LHCN-M2 (cell line): ENCODE results near the gene ACSF3. TPM values are rescaled to one million over a fixed set of nuclear protein-coding genes. Genes with fewer than 3 reads are reported as not detected.

ENCODE experiments used
- DNase-seq: peaks from one replicate; pipeline ENCODE4 v3.0.0-alpha.2; 2012; ENCODE audit warnings: low read depth
- total RNA-seq: library from RNA; depleted of rRNA; stranded (reverse); fragments of >200 nt; gene quantifications from 2 replicates; pipeline ENCODE4 v1.2.3, GENCODE V29; 2014

The ACSF3 gene
- total RNA-seq, 1 experiment from 2014 or later, result 18.9 TPM

DNA sequence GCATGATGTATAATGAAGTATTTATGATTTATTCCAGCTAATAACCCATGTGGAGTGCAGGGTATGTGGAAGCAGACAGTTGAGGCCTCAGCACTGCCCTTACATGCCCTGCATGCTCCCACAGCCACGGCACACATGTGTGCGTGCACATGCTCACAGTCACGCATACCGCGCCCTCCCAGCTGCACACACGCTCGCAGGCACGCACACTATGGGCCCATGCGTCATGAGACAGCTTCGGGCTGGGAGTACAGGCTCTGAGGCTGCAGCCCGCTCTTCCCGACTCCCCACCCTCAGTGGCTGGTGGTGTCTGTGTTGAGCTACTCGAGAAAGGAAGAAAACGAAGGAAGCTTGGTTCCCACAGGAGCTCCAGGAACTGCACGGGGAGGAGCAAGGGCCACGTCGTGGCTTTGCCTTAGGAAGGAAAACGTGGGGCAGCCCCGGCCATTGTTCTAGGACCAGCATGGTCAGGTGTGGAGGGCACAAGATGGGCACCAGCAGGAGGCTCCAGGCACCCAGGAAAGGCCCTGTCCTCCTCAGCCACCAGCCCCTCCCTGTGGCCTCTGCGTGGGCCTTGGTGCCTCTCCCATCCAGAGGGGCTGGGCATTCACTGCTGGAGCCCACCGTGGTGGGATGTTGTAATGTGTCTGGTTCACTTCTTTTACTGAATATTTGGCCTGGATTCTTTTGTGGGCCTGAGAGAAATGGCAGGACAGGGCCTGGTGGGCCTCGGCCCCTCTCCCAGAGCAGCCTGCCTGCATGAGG, 50.4 kb downstream of the ACSF3 start:
- DNase-seq, result no peak

DNA sequence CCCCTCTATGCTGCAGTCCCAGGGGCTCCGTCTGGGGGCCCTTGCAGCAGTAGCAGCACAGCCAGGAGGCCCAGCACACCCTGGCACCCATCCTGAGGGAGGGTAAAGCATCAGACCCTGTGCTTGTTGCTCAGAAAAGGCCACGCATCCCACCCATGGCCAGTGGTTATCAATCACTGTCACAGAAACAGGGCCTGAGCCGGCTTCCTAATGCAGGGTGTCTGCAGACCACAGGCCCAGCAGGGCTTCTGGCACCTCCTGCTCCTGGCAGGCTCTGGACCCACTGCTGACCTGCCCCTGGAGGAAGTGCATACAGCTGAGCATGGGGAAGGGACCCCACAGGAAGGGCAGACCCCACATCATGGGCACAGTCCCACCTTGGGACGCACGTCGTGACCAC, 51.0 kb downstream of the ACSF3 start:
- DNase-seq, result no peak

DNA sequence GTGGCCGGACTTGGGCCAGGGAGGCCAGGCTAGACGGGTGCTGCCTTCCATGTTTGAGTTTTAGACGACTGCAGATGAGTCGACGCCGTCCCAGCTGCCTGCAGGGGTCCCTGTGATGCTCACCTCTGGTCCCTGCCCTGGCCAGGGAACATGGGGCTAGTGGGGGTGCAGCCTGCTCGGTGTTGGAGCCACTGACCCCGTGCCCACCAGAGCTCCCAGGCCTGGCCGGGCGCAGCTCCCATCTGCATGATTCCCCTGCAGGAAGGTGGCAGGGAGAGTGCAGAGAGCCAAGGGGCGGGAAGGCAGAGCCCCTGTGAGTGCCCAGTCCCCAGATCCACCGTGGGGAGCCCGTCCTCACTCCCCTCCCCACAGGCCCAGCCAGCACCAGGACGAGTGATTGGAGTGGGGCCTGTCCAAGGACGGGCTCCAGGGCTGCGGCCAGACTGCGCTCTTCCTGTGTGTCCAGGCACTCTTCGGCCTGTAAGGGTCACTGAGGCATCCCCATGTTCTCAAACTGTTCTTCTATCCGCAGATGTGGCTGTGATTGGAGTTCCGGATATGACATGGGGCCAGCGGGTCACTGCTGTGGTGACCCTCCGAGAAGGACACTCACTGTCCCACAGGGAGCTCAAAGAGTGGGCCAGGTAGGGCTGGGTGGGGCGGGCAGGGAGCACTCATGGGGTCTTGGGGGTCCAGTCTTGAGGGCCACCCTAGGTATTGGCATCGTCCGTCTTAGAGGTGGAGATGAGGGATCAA, 51.9 kb downstream of the ACSF3 start:
- no peak for DNase-seq

DNA sequence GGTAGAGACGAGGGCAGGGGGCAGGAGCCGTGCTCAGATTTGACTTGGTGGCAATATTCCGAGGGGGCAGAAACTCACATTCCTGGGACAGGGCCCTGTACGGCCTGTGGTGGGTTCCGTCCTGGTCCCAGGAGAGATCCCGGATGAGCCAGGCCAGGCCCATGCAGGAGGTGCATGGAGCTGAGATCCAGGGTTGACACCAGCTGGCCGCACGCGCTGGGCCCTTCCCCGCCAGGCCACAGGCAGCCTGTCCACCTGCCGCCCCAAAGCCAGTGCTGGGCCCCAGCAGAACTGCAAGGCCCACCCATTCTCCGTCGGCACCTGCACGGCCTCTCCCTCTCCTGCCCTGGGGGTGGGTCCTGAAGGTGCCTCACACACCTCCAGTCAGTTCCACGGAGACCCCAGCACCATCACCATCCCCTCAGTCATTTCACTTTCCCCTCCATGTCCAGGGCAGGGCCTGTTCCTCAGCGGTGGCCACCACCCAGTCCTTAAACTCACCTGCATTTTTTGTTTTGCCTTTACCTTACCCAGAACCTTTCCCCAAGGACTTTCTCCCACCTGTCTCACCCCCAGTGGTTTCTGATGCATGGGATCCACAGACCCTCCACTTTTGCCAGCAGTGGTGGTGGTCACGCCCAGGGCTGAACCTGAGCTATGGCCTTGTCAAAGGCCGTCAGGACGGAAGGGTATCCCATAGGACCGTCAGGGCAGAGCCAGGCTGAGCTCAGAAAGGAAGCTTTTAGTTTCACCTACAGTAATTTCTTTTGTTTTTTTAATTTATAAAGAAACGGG, 52.8 kb downstream of the ACSF3 start:
- no peak for DNase-seq

DNA sequence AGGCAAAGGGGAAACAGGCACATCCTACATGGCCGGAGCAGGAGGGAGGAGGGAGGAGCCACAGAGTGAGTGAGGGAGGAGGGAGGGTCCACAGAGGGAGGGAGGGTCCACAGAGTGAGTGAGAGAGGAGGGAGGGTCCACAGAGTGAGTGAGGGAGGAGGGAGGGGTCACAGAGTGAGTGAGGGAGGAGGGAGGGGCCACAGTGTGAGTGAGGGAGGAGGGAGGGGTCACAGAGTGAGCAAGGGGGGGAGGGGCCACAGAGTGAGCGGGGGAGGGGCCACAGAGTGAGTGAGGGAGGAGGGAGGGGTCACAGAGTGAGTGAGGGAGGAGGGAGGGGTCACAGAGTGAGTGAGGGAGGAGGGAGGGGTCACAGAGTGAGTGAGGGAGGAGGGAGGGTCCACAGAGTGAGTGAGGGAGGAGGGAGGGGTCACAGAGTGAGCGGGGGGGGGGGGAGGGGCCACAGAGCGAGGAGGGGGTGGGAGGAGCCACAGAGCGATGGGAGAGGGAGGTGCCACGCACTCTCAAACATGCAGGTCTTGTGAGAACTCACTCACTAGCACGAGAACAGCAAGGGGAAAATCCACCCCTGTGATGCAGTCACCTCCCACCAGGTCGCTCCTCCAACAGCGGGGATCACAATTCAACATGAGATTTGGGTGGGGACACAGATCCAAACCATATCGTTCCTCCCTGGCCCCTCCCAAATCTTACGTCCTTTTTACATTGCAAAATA, 53.6 kb downstream of the ACSF3 start:
- DNase-seq, result no peak

DNA sequence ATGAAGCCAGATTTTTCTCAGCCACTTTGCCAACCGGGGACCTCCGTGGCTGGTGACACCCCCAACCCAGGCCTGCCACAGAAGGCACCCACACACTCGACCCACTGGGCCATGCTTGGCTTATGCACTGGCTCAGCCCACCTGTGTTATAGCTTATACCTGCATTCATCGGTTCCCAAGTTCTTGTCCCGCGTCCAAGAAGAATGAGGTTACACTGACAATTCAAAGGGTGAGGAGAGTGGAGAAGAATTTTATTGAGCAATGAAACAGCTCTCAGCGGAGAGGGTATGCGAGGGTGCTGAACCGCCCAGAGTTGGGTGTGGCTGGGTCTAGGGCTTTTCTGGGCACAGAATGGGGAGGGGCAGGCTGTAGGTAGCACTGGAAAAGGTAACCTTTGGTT, 55.7 kb downstream of the ACSF3 start:
- DNase-seq, result no peak

DNA sequence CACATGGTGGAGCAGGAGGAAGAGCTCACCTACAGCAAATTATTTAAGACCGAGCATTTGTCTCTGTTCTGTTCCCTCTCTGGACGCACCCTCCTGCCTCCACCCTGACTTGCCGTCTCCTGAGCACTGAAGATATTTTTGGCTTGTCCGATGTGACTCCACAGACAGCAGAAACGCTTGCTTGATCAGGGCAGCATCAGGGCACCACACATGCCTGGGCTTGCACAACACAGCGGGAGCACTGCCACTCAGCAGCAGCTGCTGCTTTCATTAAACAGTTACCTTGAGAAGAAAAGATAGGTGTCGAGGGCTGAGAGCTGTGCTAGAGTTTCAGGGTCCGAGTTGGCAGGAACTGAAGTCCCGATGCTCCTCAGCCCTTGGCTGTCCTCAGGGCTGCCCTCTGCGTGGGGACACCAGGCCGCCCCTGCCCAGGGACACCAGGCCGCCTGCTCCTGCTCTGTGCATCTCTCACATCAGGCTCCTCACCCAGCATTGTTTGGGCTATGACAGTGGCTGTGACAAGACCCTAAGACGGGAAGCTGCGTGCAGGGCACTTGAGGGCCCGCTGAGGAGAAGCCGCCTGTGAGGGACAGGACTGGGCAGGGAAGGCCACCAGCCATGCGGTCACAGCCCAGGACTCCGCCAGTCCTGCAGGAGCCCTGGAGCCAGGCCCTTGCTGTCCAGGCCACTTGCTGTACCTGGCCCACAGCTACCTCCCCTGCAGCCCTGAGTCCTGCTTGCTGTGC, 56.6 kb downstream of the ACSF3 start:
- DNase-seq, result no peak

DNA sequence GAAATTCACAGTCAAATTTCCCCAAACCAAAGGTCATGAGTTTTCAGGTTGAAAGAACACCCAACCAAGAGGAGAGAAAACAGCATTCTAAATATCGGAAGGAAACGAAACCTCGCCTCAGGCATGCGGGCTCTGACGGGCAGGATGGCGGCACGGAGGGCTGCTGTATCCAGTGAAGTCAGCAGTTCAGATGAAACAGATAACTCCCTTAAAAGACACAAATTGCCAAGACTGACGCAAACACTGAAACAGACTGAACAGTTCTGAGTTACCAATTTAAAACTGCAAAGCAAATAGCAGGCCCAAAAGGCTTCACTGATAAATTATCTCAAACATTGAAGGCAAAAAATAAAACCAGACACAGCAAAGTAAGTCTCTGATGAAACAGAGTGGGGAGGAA, 57.3 kb downstream of the ACSF3 start:
- DNase-seq, result no peak

DNA sequence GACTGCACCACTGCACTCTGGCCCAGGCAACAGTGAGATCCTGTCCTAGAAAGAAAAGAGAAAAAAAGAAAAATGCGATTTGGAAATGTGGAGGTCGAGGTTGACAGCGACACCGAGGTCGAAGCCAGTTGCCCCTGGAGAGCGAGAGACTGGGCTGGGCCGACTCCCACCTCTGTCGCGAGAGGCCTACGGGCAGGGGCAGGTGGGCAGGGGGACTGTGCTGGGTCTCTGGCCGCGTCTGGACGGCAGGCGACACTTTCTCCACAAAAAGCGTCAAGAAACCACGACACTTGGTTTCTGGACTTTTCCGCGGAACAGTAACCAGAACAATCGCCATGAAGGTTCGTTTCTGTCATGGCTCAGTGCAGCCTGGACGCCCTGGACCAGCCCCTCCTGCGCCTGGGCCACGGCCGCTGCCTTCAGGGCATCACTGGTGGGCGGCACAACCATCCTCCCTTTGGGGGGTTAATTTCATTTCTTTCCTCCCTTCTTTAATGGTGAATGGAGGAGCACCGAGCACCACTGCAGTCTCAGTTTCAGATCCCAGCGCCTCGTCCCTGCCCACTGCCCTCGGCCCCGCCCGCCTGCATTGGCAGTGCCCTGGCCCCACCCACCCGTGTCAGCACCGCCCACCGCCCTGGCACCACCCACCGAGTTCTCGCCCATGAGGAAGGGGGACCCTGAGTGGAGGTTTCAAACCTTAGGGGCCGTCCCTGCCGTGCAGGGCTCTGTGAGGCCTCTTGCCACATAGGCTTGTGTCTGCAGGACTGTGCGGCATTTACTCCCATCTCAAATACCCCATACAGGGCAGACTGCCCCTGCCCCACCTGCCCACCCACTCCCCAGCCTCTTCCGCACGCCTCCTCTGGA, 59.4 kb downstream of the ACSF3 start:
- no peak for DNase-seq

DNA sequence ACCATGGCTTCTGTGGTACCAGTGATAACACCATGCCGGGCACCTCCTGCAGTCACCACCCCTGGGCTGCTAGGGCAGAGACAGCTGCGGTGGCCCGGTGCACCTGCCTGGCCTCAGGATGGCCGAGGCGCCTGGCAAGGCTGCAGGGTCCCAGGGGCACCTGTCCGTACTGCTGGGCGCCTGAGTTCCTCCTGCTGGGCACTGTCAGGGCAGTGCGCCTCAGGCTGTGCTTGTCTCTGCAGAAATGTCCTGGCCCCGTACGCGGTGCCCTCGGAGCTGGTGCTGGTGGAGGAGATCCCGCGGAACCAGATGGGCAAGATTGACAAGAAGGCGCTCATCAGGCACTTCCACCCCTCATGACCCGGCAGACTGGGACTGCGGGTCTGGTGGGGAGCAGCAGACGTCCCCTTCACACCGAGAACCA, 60.2 kb downstream of the ACSF3 start:
- no peak for DNase-seq

DNA sequence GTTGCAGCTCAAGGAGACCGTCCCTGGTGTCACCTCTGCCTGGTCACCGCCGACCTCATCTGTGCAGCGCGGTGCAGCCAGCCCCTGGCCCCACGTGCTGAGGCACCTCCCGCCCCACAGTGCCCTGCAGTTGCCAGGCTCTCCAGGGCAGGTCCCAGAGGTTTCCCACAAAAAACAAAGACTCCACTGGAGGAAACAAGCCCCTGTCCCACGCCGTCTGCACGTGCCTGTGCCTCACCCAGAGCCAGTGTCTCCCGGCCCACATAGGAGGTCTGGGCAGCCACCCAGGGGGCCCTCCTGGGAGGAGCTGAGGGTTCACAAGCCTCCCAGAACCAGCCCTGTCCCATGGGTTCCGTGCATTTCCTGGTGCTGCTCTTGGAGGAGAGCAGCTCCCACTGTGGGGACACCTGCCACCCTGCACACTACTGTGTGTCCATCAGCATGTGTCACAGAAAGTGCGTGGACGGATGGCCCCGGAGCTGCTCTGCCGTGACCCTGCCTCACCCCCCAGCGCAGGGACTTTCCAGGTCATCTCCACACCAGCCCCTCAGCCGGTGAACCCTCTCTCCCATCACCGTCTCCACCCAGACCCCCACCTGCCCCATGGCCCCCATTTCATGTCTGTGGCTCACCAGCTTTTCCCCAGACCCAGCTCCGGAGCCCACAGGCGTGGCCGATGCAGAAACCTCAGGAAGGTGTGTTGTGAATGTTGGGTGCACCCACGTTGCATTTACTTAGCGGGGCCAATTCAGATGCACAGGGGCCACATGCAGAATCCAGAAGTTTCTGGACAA, 60.9 kb downstream of the ACSF3 start:
- DNase-seq, result no peak

DNA sequence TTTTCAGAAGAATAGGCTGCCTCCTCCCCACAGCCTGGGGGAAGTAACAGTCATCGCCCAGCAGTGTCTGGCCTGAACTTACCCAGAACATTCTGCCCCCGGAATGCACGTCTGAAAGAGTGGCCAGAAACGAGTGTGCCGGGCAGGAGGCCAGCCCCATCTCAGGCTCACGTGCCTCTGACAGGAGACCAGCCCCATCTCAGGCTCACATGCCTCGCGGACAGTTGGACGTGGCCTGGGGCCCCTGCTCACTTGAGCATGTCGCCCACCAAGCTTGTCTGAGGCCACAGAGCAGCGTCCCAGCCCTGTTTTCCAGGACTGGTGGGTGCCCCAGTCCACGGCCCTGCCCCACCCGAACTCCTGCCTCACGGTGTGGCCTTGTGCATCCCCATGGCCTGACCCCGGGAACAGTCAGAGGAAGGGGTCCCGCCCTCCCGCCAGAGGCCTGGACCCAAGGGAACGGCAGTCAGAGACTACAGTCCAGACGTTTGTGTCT, 61.6 kb downstream of the ACSF3 start:
- peak; percentile 59 for DNase-seq

DNA sequence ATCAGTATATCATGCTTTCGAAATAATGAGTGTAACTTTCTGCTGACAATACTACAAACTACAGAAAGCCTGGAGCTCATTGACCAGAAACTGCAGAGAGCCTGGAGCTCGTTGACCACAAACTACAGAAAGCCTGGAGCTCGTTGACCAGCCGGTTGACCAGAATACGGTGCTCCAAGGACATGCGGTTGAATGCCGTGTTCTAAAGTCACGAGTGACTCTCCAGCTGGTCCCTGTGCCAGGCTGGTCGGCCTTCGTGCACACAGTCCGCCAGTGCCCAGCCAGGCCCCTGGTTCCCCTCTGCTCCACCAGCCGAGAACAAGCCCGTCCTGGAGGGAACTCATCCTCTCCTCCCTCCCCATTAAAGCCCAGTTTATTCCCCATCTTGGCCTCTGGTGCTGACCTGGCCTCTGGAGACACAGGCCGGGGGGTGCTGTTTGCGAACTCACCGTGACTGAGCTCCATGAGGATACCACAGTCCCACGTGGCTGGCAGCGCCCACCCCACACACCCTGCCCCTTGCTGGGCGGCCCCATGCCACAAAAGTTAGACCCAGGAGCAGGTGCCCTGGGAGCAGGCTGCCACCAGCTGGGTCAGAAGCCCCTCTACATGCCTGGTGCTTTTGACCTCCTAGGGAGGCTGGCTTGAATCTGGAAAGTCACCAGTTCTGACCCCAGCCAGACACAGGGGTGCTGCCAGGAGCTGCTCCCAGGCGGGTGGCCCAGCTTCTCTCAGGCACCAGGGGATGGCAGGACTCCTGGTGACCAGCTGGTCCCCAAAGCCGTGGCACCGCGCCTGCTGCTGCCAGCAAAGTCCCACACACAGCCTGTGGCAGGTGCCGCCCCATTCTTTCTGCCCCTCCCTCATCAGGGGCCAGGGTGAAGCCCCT, 62.4 kb downstream of the ACSF3 start:
- peak; percentile 5 for DNase-seq

DNA sequence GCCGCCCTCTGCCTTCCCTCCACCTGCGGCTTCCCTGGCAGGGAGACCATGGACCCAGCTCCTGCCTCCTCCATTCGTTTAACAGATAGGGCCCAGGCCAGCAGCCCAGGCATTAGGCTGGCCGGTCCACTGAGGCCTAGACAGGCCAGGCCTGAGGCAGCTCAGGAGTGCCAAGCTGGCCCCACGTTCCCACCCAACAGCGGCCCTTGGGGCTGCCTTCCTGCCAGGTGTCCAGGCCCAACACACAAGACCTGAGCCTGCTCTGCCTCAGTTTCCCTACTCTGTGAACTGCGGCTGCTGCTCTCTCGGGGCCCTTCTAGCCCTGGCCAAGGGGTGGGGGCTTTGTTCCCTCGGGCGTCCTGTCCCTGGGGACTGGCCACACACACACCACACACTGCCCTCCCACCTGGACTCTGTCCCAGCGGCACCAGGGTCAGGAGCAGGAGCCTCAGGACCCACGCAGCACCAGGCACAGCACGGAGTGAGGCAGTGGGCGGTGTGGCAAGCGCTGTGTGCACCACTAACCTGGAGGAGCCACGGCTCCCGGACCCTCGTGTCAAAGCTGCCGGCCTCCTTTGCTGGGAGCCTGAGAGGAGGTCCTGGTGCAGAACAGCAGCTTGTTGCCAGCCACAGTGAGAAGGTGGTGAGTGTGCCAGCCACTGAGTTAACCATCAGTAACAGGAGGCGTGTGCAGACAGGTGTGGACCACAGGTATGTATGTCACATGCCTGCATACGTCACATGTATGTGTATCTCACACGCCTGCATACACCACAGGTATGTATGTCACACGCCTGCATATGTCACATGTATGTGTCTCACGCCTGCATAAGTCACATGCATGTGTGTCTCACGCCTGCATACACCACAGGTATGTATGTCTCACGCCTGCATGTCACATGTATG, 63.3 kb downstream of the ACSF3 start:
- no peak for DNase-seq

DNA sequence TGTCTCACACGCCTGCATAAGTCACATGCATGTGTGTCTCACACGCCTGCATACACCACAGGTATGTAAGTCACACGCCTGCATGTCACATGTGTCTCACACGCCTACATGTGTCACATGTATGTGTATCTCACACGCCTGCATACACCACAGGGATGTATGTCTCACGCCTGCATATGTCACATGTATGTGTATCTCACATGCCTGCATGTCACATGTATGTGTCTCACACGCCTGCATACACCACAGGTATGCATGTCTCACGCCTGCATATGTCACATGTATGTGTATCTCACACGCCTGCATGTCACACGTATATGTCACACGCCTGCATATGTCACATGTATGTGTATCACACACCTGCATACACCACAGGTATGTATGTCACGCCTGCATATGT, 64.1 kb downstream of the ACSF3 start:
- no peak for DNase-seq

DNA sequence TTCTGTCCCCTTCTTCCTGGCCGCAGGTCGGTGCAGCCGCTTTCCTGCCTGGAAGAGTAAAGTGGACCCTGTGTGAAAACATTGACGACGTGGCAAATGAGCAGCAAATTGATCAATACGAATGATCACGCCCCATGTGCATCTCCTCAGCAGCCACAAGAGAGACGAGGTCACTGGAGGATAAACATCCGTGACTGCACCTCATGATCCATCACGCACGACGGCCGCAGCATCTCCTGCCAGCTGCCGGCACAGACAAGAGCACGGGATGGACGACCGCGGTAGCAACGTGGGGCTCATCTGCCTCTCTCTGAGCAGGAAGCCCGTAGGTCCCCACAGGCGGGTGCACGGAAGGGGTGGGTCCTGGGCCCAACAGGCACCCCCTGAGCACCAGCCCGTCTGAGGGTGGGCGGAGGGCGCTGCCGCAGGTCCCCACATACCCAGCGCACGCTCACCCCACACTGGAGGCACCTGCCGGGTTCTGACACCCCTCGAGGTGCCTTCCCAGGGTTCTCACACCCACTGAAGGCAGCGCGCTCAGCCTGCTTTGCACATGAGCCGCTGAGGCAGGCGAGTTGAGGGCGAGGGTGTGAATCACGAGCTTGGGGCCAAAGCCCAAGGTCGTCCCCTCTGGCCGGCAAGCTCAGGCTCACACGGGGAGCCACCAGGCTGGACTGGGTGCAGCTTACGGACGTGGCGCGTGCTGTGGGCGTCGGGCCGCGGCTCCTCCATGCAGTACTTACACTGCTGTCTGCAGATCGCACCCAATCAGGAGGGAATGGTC, 65.6 kb downstream of the ACSF3 start:
- DNase-seq, result no peak
